ENCODE results near the gene MBIP.
A peak's percentile ranks its signal among the peaks of the same experiment; 100 is the strongest.
"Not testable (repeated sequence)": the region's sequence is repeated elsewhere in the genome, so short reads cannot be mapped to it uniquely, and the experiment has no call there.

MBIP gene

GRCh38 chr14:36320200-36320896 lies at the start of gene MBIP:
TSS of gene MBIP (minus strand) at chr14:36320637. CDS start at chr14:36320588, 49 bp downstream.
- peak; percentile 98 for DNase-seq

DNA sequence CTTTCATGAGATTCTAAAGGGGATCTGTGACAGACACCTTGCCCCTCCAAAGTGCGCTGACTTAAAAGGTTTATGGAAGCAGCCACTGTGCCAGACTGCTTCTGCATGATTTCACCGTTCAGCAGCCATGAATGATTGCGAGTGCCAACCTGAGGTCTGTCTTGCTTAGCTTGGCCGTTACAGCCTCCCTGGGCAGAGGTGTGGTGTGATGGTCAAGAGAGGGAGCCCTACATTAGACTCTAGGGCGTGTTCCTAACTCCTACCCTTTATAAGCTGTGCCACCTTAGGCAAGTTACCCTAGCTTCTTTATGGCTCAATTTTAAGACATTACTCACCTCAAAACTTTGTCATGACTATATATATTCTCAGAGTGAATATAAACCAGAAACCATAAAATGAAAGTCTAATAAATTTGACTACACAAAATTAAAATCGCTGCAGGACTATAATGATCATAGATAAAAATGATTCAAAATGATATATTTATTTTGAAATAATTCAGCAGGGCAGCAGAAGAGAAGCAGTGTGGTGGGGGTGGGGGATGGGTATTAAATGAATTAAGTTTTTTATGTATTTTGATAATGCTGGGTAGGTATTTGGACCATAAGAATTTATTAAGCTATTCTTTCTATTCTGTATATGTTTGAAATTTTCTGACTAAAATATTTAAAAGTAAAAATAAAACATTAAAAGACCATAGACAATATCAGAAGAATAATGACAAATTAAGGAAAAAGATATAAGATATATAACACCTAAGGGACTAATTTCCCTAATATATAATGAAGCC lies 47.7 kb upstream of the MBIP start:
- DNase-seq: no peak

GRCh38 chr14:36365766-36366165 lies 45.3 kb upstream of the MBIP start:
- DNase-seq: no peak

DNA sequence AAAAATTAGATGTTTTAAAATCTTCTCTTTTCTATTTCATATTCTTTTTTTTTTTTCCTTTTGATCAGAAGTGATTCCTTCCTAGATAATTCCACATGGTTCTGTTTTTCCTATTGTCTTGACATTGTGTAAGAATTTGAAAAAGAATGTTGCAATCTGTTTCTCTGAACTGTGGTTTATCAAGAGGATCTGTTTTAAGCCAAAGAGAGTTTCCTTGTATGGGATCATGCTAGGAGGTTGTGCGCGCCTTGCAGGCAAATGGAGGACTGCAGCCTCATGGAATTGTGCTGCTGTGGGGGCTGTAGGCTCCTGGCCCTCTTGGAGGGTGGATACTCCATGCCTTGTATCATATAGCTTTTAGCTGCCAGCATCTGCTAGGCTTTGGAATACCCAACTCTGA lies 43.3 kb upstream of the MBIP start:
- DNase-seq: no peak

GRCh38 chr14:36362648-36363047 lies 42.2 kb upstream of the MBIP start:
- DNase-seq: no peak

- no peak for DNase-seq
Measured at GRCh38 chr14:36361210-36361853, 40.9 kb upstream of the MBIP start.

- DNase-seq: no peak
Measured at GRCh38 chr14:36356862-36357261, 36.4 kb upstream of the MBIP start.

- DNase-seq: no peak
Measured at GRCh38 chr14:36346052-36346451, 25.6 kb upstream of the MBIP start.

- peak; percentile 3 for DNase-seq
Measured at GRCh38 chr14:36344211-36344610, 23.8 kb upstream of the MBIP start.

DNA sequence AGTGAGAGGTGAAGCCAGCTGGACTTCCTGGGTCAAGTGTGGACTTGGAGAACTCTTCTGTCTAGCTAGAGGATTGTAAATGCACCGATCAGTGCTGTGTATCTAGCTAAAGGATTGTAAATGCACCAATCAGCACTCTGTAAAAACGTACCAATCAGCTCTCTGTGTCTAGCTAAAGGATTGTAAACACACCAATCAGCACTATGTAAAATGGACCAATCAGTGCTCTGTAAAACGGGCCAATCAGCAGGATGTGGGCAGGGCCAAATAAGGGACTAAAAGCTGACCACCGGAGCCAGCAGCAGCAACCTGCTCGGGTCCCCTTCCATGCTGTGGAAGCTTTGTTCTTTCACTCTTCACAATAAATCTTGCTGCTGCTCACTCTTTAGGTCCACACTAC lies 21.4 kb upstream of the MBIP start:
- DNase-seq: not testable (repeated sequence)

DNA sequence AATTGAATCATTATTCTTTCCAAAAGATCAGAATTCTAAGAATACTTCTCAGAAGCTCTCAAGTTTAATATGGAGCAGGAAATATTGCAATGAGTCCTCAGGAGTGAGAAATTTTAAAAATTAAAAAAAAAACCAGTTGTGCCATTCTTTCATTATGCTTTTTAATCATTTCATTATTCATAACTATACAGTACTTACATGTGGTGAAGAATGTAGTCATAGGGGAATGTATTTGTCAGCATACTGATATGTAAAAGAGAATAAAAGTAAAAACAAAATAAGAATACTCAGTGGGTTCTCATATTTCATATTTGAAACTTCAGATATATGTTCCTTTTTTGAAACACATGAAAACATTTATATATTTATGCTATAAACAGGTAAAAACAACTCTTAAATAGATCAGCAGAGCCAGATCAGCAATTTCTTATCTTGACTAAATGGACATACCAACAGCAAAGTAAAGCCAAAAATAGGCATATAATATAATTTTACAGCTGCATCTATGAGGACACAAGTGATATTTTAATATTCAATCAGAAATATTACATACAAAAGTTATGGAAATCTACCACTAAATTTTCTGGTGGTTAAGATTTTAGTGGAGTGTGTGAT lies 19.9 kb upstream of the MBIP start:
- no peak for DNase-seq

DNA sequence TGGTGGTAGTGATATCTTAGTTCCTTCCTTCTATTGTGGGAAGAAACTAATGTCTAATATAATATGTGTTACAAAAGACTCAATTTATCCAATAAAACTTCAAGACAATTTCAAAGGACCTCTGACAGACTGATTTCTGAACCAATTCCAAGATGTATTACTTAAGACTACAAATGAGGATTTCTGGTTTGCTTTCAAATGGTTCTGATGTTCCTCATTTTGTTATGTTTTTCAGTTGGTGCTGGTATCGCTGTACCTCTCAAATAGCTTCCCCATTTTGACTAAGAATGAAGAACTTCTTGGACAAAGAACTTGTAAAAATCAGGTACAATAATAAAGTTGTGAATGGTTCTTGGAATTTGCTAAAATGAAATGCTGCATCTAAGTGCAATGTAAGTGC lies 19.4 kb upstream of the MBIP start:
- no peak for DNase-seq

DNA sequence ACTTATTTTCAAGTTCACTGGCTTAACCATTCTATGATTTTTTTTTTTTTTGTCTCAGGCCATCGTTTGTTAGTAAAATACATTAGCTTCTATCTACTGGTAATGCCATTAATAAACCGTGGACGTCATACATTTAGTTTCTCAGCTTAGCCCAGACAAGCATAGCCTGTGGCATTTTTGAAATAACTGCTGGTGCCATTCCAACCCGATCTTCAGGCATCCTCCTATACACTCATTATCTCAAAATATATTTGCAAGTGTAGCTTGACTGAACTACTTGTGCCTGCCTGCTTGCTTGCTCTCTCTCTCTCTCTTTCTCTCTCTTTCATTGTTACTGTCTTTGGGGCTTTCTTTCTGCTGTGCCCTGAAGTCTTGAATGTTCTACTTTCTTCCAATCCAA lies 12.7 kb upstream of the MBIP start:
- no peak for DNase-seq

DNA sequence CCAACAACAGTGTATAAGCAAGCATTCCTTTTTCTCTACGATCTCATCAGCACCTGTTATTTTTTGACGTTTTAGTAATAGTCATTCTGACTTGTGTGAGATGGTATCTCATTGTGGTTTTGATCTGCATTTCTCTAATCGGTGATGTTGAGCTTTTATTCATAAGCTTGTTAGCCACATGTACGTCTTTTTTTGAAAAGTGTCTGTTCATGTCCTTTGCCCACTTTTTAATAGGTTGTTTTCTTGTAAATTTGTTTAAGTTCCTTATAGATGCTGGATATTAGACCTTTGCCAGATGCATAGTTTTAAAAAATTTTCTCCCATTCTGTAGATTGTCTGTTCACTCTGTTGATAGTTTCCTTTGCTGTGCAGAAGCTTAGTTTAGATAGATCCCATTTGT lies 7.1 kb upstream of the MBIP start:
- DNase-seq: not testable (repeated sequence)

DNA sequence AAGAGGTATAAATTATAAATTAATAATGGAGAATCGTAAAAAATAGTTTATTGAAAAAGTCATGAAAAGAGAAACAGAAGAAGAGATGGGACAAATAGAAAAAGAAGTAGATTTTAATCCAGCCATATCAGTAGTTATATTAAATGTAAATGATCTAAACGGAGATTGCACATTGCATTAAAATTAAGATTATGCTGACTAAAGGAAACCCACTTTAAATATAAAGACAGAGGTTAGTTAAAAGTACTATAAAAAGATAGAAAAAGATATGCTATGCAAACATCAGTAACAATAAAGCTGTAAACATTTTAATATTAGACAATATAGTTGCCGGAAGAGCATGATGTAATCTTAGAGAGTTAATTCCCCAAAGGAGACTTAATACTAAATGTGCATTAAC lies 5.4 kb upstream of the MBIP start:
- no peak for DNase-seq

GRCh38 chr14:36324897-36325296 lies 4.5 kb upstream of the MBIP start:
- DNase-seq: no peak

DNA sequence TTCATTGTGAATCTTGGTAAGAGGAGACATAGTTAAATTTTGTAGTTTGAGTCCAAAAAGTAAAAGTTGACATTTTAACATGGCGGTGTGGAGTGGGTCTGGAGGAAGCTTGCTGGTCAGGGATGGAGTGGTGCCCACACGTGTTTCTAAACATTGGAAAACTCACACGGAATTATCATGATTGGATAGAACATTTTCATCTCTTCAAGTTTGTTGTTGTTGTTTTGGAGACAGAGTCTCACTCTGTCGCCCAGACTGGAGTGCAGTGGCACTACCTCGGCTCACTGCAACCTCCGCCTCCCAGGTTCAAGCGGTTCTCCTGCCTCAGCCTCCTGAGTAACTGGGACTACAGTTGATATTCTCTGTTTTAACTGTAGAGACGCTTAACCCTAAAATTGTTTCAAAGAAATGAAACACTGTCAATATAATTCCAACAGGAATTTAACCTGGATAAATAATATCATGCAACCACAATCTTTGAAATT lies 502 bp upstream of the MBIP start:
- DNase-seq: no peak

DNA sequence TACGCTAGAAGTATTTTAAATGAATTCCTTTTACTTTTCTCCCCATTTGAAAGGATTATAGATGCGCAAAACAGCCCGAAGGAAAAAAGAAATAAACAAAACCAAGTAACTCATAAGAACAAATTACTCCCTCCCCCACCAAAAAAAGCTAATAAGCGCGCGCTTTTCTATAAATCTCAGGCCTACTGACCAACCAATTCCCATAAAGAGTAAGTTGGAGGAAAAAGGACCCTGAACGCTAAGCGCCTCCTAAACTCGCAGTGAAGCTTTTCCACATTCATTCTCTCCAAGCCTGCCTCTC lies 588 bp downstream of the MBIP start:
- no peak for DNase-seq

DNA sequence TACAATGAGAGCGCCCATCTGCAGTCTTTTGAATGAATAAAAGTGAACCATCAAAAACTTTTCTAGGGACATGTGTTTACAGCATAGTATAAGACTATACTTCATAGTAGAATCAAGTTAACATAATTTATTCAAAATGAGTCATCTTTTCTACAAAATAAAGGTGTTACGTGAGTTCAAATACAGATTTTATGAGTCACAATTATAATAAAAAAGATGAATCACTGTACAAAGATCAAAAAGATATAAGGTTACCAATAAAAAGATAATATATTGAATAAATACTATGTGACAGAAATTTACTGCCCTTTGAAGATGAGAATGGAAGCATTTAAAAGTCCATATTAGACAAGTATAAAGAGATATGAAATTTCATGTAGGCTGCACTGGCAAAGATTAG lies 2.8 kb downstream of the MBIP start:
- no peak for DNase-seq

DNA sequence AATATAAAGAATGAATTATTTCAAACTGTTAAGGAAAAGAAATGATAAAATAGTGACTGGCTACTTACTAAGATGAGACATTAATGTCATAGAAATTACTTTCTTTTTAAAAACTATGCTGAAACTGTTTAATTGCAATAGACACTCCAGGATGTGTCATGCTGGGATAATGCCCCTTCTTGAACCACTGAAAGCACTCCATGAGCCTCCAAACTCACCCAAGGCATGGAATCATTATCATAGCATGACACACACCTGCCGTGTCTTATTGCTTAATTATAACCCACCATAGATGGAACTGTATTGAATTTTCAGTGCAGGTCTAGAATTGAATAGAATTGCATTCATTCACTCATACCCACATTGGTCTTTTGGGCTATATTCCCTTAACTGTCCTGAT lies 4.3 kb downstream of the MBIP start:
- DNase-seq: no peak

DNA sequence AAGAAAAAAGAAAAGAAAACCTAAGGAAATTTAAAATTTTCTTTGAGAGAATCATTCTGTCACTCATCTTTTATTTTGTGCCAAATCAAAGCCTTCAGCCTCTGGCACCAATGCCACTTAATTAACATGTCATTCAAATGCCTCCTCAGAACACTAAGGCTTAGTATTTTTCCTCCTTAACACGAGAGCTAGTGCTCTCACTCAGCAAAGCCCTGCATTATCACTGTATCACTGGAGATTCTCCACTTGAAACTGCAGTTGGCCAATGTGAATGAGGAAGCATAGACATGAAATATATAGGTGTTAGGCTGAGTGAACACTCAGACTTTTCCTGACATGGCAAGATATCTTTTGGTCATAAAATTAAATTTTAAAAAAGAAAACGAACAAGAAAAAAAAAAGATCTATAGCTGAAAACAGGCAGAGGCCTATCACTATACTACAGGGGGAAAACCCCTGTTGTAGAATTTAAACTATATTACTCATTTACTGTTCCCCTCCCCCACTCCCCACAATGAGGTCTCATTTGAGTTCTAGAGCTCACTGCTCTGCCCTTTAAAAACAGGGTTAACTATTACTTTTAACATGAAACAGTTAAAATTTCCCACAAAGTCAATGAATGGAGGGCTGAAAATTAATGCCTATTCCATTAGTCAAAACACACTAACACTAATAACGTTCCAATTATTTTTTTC lies 5.1 kb downstream of the MBIP start:
- DNase-seq: no peak

DNA sequence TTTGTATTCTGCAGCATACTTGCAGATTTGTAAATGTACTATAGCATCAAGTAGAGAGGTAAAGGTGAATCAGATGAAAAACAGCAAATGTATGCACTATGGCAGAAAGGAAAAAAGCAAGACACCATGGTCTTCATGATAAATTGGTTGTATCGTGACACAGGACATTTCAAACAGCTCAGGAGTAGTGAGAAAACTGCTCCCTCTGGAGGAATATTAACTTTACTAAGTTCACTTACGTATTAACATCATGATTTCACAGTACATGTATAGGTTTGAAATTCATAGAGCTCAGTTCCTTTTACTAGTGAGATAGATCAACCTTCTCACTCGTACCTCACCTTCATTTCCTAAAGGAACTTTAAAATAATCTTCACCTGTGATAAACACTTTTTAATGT lies 6.5 kb downstream of the MBIP start:
- no peak for DNase-seq

DNA sequence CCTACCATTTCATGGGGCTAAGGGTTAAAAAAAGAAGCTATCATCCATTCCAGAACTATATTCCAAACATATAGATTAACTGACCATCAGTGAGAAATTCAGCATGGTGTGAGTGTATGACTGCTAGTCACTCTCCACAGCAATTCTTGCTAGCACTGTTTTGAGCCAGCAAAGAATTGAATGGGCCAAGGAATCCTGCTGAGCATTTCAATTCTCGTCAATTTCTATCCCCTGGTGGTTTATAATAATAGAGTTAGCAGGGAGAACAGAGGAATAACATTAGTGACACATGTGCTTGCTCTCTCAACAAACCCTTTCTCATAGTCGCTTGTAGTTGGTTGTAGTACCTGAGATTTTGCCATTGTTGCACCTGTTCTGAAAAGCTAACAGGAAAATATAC lies 7.2 kb downstream of the MBIP start:
- no peak for DNase-seq

Data from fibroblast of upper back skin (primary cell).